NCI-H526 treated with DMSO at 0.1 percent for 48 hours (cell line): ENCODE measurements around the gene MAP7D2.

Experiments
- DNase-seq: peaks from one replicate; lab custom pipeline; 2025; lab: John Stamatoyannopoulos, UW

Gene MAP7D2

GRCh38 chrX:19966056-19966455 lies 150.7 kb downstream of the MAP7D2 start:
- no peak for DNase-seq

GRCh38 chrX:19964017-19964710 lies 152.5 kb downstream of the MAP7D2 start:
- DNase-seq = no peak

GRCh38 chrX:19960913-19961312 lies 155.8 kb downstream of the MAP7D2 start:
- DNase-seq = no peak

DNA sequence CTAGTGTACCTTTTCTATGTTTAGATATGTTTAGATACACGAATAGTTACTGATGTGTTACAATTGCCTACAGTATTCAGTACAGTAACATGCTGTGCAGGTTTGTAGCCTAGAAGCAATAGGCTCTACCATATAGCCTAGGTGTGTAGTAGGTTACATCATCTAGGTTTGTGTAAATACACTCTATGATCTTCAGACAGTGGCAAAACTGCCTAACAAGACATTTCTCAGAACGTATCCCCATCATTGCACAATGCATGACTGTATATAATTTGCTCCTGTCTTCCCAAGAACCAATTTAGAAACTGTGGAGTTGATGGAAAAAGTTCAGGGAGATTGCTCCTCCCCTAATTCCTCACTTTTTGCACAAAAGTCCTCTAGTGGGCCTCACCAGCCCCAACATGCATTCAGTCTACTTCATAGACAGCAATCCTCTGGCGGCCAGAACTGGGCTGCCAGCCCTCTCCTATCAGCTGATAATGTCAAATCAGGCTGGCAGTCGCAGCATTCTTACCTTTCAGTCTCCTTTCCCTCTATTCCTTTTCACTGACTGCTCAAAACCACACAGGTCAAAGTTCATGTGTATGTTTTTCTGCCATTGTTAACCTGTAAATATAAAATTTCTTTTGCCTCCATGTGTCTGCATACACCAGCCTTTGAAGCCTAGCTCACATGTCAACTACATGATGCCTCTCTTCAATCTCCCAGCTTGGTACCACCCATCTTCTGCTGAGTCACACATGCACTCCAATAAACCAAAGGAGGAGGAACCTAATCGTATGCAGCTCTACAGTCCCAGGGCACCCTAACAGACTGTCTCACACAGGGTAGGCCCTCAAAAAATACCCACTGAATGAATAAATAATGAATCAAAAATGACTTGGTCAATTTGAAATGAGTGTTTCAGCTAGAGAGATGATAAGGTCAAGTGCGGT lies 157.9 kb downstream of the MAP7D2 start:
- no peak for DNase-seq

DNA sequence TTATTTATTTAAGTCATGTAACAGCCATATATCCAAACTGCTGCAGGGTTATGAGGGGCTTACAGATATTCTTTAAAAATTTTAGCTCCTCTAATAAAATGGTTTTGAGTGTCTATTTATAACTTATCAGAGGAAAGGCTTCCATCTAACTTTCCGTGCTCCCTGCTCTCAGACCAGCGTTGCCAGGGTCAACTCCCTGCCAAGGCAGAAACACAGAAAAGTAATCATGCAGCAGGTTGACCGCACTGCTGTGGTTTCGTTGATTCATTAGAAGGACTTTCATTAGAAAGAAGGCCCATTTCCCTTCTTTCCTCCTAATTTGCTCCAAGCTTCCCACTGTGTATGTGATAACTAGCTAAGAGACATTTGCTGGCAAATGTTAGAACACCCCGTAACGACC lies 159.8 kb downstream of the MAP7D2 start:
- no peak for DNase-seq
